ENCODE measurements around the gene HSPB8.

Gene HSPB8

GRCh38 chr12:119171291-119171690 lies 7.4 kb upstream of the HSPB8 start:
- DNase-seq (ENCODE audit: low read depth): no peak

GRCh38 chr12:119171691-119172425 lies 6.9 kb upstream of the HSPB8 start:
- DNase-seq (ENCODE audit: low read depth): no peak

GRCh38 chr12:119175081-119175480 lies 3.6 kb upstream of the HSPB8 start:
- DNase-seq (ENCODE audit: low read depth): no peak

- no peak for DNase-seq (ENCODE audit: low read depth)
Measured at GRCh38 chr12:119176267-119177055, 2.3 kb upstream of the HSPB8 start.

- no peak for DNase-seq (ENCODE audit: low read depth)
Measured at GRCh38 chr12:119177056-119177325, 1.7 kb upstream of the HSPB8 start.

GRCh38 chr12:119177724-119178380 lies 879 bp upstream of the HSPB8 start:
- no peak for DNase-seq (ENCODE audit: low read depth)

- no peak for DNase-seq (ENCODE audit: low read depth)
Measured at GRCh38 chr12:119179335-119180021, 747 bp downstream of the HSPB8 start.

GRCh38 chr12:119180380-119181040 lies 1.8 kb downstream of the HSPB8 start:
- DNase-seq (ENCODE audit: low read depth): no peak

GRCh38 chr12:119181202-119181601 lies 2.5 kb downstream of the HSPB8 start:
- DNase-seq (ENCODE audit: low read depth): no peak

- DNase-seq (ENCODE audit: low read depth): no peak
Measured at GRCh38 chr12:119181944-119182343, 3.2 kb downstream of the HSPB8 start.

- no peak for DNase-seq (ENCODE audit: low read depth)
Measured at GRCh38 chr12:119182701-119183493, 4.2 kb downstream of the HSPB8 start.

- DNase-seq (ENCODE audit: low read depth): no peak
Measured at GRCh38 chr12:119183942-119184695, 5.4 kb downstream of the HSPB8 start.

- DNase-seq (ENCODE audit: low read depth): no peak
Measured at GRCh38 chr12:119195256-119195655, 16.5 kb downstream of the HSPB8 start.

GRCh38 chr12:119198440-119198839 lies 19.7 kb downstream of the HSPB8 start:
- no peak for DNase-seq (ENCODE audit: low read depth)

- DNase-seq (ENCODE audit: low read depth): no peak
Measured at GRCh38 chr12:119200601-119201000, 21.9 kb downstream of the HSPB8 start.

GRCh38 chr12:119201789-119202543 lies 23.2 kb downstream of the HSPB8 start:
- no peak for DNase-seq (ENCODE audit: low read depth)

- DNase-seq (ENCODE audit: low read depth): no peak
Measured at GRCh38 chr12:119202544-119202943, 23.8 kb downstream of the HSPB8 start.

- DNase-seq (ENCODE audit: low read depth): no peak
Measured at GRCh38 chr12:119204131-119204530, 25.4 kb downstream of the HSPB8 start.

- DNase-seq (ENCODE audit: low read depth): no peak
Measured at GRCh38 chr12:119204671-119205285, 26.0 kb downstream of the HSPB8 start.

Measured in activated T-cell treated with anti-CD3 and anti-CD28 coated beads for 1 hour (primary cell).